Measurements from ENCODE around the gene SLC47A1.
A peak's percentile ranks its signal among the peaks of the same experiment; 100 is the strongest.
"Not testable (repeated sequence)": the region's sequence is repeated elsewhere in the genome, so short reads cannot be mapped to it uniquely, and the experiment has no call there.

The SLC47A1 gene

GRCh38 chr17:19558946-19559345 lies 25.3 kb downstream of the SLC47A1 start:
- no peak for DNase-seq

GRCh38 chr17:19561697-19562318 lies 28.2 kb downstream of the SLC47A1 start:
- DNase-seq, result no peak

DNA sequence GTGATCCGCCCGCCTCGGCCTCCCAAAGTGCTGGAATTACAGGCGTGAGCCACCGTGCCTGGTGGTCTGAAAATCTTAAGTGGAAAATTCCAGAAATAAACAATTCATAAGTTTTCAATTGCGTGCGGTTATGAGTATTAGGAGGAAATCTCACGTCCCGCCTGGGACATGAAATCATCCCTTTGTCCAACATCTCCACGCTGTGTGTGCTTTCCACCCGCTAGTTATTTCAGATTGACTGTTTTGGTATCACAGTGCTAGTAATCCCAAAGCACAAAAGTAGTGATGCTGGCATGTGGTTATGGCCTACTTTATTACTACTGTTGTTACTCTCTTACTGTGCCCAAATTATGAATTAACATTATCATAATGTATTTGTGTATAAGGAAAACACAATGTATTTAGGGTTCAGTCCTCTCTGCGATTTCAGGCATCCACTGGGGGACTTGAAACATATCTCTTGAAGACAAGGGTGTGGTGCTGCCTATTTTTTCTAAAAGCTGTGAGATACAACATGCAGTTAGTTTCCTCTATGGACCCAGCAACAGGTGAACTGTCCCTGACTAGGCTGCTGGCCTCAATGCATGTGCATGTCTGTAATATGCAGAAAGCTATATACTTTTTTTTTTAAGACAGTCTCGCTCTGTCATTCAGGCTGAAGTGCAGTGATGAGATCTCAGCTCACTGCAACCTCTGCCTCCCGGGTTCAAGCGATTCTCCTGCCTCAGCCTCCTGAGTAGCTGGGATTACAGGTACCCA lies 32.3 kb downstream of the SLC47A1 start:
- DNase-seq, result no peak

GRCh38 chr17:19567216-19568015 lies 33.8 kb downstream of the SLC47A1 start:
- DNase-seq, result no peak

GRCh38 chr17:19568016-19568350 lies 34.3 kb downstream of the SLC47A1 start:
- no peak for DNase-seq

GRCh38 chr17:19569785-19570543 lies 36.3 kb downstream of the SLC47A1 start:
- DNase-seq, result no peak

GRCh38 chr17:19570544-19571062 lies 36.9 kb downstream of the SLC47A1 start:
- DNase-seq, result no peak

GRCh38 chr17:19573075-19573474 lies 39.4 kb downstream of the SLC47A1 start:
- no peak for DNase-seq

GRCh38 chr17:19574956-19575355 lies 41.3 kb downstream of the SLC47A1 start:
- DNase-seq, result no peak

- DNase-seq, result no peak
Measured at GRCh38 chr17:19578545-19578944, 44.9 kb downstream of the SLC47A1 start.

DNA sequence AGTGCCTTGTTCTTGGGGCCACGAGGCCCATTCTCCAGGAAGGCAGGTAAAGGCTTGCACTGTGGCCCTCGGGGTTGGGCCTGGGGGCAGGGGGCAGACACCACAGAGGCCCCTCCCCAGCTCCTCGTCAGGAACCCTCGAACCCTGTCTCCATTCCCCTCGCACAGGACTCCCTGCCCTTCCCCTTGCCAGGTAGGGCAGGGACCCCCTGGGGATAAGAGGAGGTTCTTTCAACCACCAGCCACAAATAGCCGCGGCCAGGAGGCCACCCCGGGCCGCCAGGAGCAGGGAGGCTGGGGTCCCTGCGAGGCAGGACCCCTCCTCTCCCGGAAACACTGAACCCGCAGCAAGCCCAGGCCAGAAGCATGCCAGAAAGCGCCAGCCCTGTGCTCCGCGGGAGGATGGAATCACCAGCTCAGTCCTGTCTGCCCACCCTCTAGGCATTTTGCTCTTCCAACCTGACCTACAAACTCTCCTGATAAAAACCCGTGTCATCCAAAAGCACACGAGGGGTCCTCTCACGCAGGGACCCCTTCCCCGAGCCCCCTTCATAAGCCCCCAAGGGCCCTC lies 45.6 kb downstream of the SLC47A1 start:
- DNase-seq, result no peak

DNA sequence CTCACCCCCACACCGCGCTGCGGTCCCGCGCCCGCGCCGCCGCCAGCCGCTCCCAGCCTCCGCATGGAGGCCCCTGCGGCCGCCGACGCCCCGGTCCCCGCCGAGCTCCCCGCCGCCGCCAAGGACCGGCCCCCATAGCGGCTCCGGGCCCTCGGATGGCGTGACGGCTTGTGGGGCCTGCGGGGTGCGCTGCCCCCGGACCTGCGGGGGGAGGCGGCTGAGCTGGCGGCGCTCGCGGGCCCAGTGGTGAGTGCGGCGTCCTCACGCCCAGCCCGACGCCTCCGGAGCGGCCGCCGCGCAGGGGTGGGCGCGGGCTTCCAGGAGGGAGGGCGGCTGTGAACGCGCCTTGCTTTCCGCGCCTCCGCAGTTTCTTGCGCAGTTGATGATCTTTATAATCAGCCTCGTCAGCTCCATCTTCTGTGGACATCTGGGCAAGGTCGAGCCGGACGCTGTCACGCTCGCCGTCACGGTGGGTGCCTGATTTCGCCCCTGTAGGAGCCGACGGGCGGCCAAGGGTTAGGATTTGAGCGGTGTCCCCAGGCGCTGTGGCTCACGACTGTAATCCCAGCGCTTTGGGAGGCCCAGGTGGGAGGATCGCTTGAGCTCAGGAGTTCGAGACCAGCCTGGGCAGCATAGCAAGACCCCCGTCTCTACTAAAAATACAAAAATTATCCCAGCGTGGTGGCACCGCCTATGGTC lies 46.4 kb downstream of the SLC47A1 start:
- peak in 1 of 2 experiments; percentile 16 for DNase-seq

DNA sequence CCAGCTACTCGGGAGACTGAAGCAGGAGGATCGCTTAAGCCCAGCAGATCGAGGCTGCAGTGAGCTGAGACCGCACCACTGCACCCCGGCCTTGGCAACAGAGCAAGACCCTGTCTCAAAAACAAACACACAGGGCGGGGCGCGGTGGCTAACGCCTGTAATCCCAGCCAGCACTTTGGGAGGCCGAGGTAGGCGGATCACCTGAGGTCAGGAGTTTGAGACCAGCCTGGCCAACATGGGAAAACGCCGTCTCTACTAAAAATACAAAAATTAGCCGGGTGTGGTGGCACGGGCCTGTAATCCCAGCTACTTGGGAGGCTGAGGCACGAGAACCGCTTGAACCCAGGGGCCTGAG lies 46.9 kb downstream of the SLC47A1 start:
- DNase-seq, result not testable (repeated sequence)

DNA sequence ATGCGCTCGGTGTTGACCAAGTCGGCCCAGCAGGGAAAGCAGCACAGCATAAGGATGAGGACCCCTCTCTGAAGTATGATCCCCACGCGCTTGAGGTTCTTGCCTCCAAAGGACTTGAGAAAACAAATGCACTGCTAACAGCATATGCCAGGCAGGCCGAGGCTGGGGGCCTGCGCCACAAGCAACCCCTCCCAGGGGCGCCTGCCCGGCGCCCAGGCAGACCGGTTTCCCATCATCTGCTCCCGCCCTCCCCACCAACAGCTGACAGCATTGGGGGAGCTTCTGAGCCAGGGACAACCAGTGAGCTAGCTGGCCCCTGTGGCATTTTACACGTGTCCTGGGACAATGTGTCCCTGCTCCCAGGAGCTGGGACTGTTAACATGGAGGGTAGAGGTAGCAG lies 48.5 kb downstream of the SLC47A1 start:
- not testable (repeated sequence) for DNase-seq

DNA sequence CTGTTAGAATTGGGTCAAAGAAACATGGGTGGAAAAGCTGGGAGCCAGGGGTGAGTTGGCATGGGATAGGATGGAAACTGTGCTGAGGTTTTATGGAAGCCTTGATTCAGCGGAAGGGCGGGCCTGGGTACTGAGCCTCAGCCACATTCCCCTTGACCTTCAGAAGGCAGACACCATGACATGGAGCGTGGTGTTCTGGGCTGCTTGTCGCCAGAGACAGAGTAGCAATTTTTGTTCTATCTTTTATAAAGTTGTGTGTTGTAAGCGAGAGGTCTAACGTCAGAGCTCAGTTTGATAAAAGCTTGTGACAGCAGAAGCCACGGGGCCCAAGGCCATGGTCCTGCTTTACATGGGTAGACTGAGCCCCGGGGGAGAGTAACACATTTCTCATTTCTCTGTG lies 50.2 kb downstream of the SLC47A1 start:
- DNase-seq, result no peak

- no peak for DNase-seq
Measured at GRCh38 chr17:19590451-19590850, 56.8 kb downstream of the SLC47A1 start.

DNA sequence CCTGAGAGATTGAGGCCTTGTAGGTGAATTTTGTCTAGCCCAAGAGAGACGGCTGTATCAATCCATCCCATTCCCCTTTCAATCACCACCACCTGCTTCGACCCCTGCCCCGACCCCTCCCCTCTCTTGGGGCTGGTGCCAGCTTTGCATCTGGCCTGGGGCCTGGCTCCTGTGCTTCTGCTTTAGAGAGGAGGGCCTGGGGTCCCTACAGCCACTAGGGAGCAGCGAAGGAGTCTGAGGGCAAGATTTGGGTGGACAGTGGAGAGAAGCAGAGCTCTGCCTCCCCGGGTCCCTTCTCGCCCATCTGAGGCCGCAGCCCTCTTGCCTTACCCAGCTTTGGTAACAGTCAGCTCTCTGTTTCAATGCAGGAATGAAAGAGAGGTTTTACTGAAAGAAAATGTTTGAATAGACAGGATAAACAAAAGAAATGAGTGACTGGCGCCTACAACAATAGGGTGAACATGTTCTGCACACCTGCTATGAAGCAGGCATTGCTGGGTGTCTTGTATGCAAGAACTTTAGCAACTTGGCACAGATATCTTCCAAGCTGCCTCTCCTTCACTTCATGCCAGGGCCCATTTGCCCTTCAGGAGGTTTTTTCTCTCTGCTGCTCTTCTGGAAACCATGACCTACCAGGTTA lies 57.4 kb downstream of the SLC47A1 start:
- DNase-seq, result no peak

DNA sequence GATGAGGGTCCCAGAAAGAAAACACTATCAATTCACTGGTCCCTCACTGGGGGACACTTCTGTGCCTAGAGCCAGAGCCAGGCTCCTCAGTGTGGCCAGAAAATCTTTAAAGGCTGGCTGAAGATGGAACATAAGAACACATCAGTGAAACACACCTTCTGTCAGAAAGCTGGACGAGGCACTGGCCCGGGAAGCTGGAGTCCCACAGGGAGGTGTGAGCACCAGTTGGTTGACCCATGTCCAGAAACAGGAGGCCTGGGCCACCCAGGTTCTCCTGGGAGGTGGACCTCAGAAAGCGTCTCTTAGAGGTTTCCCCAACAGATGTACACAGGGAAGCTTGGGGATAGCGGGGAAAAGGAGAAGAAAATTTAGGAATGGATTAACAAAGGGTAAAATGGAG lies 58.7 kb downstream of the SLC47A1 start:
- no peak for DNase-seq

GRCh38 chr17:19596869-19597268 lies 63.2 kb downstream of the SLC47A1 start:
- DNase-seq, result no peak

GRCh38 chr17:19610311-19610710 lies 76.7 kb downstream of the SLC47A1 start:
- DNase-seq, result no peak

- DNase-seq, result no peak
Measured at GRCh38 chr17:19610879-19611278, 77.2 kb downstream of the SLC47A1 start.

DNA sequence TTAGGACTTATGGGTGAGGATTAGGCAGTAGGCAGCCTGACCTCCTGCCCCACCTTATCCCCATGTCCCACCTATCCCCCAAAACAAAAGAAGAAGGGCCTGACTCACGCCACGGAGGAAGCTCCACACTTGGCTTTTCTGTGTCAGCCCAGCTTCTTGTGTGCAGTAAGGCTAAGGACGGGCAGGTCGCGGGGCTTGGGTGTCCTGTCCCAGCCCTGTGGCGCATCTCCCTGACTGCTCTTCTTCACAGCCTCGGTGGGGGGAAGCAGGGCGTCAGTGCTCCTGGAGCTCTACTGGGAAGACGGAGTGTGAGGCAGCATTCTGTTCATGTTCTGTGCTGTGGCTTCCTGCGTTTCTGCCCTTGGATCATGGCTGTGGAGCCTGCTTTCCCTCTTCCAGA lies 80.3 kb downstream of the SLC47A1 start:
- no peak for DNase-seq

Data from NCI-H526 (cell line).